OCI-M2 (cell line): ENCODE data around the gene NEMF.
"Not testable (repeated sequence)": the region's sequence is repeated elsewhere in the genome, so short reads cannot be mapped to it uniquely, and the experiment has no call there.

Source experiments
- DNase-seq: peaks from one replicate; lab custom pipeline; 2025; ENCODE audit not compliant: unreplicated experiment; lab: John Stamatoyannopoulos, UW

NEMF gene

DNA sequence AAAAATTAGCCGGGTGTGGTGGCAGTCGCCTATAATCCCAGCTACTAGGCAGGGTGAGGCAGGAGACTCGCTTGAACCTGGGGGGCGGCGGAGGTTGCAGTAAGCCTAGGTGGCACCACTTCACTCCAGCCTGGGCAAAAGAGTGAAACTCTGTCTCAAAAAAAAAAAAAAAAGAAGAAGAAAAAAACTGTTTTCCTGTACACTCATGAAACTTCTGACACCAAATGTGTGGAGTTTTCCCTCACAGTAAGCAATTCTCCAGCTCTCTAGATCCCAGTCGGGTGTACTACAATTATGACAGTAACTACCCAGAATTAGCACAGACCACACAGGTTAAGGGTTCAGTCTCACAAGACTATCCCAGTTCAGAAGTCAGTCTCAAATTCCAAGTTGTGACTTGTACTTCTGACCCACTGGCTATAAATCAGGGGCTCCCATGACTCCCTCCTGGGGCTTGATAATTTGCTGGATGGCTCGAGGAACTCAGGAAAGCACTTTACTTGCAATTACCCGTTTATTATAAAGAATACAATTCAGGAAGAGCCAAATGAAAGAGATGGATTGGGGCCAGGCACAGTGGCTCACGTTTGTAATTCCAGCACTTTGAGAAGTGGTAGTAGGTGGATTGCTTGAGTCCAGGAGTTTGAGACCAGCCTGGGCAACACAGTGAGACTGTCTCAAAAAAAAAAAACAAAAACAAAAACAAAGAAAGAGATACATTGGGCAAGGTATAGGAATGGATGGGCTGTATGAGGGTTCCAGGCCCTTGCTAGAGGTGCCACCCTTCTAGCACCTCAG lies 27.9 kb upstream of the NEMF start:
- DNase-seq, result no peak

DNA sequence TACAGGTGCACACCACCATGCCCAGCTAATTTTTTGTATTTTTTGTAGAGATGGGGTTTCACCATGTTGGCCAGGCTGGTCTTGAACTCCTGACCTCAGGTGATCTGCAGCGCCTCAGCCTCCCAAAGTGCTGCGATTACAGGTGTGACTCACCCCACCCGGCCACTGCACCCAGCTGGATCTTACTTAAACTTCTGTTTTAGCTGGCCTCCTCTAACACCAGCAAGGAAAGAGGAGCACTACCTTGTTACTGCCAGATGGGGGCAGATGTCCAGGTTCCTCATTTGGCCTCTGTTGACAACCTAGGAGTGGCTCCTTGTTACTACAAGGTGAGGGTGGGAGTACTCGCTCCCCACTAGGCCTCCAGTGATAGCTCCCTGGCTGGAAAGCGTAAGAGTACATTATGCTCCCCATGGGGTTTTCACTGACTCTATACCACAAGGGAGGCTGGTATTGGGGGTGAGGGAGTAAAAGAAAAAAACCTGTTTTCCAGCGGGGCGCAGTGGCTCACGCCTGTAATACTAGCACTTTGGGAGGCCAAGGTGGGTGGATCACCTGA lies 27.1 kb upstream of the NEMF start:
- DNase-seq, result no peak

DNA sequence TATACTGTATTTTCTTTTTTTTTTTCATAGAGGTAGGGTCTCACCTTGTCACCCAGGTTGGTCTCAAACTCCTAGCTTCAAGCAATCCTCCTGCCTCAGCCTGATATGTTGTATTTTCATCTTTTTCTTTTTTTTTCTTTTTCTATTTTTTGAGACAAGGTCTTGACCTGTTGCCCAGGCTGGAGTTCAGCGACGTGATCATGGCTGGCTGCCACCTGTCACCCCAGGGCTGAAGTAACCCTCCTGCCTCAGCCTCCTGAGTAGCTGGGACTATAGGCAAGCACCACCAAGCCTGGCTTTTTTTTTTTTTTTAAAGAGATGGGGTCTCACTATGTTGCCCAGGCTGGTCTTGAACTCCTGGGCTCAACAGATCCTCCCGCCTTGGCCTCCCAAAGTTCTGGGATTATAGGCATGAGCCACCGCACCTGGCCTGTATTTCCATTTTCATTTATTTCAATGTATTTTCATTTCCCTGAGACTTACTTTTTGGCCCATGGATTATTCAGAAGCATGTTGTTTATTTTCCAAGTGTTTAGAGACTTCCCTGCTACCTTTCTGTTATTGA lies 24.1 kb upstream of the NEMF start:
- DNase-seq, result no peak

DNA sequence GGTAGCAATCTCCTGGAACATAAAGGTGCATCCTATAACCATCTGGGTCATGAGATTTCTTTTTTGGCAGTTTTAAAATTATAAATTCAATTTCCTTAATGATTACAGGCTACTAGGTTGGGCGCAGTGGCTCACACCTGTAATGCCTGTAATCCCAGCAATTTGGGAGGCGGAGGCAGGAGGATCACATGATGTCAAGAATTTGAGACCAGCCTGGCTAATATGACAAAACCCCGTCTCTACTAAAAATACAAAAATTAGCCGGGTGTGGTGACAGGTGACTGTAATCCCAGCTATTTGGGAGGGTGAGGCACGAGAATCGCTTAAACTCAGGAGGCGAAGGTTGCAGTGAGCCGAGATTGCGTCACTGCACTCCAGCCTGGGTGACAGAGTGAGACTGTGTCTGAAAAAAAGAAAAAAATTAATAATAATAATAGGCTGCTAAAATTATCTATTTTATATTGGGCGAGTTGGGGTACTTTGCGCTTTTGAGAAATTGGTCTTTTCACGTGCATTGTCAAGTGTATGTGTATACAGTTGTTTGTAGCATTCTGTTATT lies 23.1 kb upstream of the NEMF start:
- no peak for DNase-seq

DNA sequence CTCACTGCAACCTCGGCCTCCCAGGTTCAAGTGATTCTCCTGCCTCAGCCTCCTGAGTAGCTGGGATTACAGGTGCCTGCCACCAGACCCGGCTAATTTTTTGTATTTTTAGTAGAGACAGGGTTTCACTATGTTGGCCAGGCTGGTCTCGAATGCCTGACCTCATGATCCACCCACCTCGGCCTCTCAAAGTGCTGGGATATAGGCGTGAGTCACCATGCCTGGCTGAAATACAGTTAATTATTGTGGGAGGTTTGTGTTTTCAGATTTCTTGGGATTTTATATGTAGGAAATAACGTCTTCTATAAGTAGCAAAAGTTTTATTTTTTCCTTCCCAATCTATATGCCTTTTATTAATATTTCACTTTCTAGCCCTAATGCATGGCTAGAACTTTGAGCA lies 21.0 kb upstream of the NEMF start:
- not testable (repeated sequence) for DNase-seq

DNA sequence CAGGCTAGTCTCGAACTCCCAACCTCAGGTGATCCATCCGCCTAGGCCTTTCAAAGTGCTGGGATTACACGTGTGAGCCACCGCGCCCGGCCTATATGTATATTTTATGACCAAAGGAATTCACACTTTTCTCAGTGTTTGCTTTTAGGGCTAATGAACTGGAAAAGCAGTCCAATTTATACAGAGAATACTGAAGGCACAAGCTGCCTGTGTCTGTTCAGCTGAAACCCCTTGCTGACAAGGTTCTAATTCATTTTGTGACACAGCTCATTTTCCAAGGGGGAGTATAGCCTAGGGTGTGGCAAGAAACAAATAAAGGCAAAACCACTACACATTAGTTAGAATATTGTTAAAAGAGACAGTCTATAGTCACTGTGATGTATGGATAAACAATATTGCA lies 18.3 kb upstream of the NEMF start:
- no peak for DNase-seq

DNA sequence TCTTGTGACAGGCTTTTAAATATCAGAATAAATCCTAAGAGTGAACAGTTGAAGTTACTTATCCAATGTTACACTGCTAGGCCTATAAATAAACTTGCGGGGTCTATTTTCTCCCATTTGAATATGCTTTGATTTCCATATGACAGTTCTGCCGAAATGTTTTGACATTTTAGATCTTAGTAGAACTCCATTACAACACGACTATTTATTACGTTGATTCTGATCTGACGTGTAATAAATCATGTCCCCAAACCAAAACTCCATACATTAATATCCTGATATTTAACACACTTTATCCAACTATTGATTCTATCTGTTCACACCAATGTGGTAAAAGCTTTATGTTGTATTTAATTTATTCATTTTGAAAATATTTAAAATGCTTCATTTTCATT lies 16.1 kb upstream of the NEMF start:
- DNase-seq, result no peak

DNA sequence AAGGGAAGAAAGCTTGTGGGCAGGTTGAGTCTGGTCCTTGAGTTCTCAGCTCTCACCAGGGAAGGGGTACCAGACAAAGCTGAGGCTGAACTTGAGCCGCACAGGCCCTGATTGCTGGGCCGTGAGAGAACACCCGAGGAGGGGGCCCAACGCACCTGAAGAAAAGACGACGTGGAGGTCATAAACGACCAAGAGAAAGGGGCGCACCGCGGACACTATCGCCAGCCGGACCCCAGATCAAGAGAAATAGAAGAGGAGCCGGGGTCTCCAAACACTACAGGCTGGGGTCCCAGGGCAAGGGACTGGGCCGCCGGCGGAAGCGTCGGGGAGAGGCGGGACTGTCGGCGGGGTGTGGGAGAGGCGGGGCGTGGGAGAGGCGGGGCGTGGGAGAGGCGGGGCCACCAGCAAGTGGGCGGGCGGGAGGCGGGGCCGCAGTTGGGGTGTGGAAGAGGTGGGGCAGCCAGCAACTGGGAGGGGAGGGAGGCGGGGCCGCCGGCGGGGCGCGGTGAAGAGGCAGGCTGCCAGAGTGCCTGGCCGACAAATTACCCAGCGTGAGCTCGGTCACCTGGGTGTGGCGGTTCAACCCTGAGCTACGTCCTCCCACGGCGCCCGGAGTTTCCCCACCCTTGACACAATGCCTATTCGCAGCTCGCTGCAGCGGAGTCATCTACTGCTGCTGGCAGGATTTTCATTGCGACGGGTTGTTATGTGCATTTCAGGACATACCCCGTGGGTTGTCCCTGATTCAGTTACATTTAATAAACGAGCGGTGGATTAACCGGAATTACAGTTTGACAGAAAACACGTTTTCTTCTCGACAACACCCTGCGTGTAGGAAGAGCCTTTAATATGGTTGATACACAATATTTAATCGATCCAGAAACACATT lies 15.5 kb upstream of the NEMF start:
- peak; percentile 72 for DNase-seq

DNA sequence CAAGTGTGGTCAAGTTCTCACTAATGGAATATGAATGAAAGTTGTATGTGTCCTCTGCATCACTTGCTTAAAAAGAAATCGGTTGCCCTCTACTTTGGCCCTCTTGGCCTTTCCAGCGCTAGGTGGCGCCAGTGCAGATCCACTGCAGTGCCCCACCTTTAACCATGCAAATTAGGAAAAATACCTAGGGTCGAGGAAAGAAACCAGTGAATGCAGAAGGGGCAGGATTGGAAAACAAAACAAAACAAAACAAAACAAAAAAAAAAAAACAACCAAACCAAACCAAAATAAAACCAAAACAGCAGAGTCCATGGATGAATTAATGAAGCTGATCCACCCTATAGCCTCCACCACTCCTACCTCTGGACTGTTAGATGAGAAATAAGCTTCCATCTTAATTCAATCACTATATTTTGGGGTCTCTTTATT lies 12.9 kb upstream of the NEMF start:
- peak; percentile 47 for DNase-seq

DNA sequence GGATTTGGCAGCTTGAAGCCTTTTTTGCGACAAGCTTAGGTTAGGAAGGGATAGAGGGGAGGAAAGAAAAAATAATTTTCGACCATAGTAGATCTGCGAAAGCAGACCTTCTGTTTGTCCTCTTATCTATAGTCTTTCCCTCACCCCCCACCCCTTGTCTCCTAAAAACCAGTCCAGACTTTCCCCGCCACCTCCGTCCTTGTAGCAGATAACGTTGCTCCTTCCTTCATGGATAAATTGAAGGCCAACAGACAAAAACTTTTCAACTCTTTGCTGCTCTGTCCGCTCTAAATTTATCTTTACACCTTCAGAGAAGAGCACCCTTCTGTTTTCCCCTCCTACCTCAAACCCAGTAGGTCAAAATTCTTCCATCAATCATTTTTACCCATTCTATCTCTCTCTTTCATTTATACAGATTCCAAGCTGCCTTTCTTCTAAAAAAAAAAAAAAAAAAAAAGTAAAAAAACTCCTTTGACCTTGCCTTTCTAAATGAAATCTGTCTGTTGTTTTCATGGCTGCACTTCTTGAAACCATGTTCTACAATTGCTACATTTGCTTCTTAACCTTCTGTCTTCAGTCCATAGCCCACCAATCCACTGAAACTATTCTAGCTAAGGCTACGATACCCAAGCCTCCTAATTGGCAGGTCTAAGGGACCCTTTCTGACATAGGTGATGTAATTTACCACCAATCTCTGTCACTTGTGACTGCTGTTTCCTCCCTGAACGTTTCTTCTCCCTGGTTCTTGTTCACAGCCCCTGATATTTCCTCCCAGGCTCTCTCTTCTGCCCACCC lies 11.1 kb upstream of the NEMF start:
- no peak for DNase-seq

DNA sequence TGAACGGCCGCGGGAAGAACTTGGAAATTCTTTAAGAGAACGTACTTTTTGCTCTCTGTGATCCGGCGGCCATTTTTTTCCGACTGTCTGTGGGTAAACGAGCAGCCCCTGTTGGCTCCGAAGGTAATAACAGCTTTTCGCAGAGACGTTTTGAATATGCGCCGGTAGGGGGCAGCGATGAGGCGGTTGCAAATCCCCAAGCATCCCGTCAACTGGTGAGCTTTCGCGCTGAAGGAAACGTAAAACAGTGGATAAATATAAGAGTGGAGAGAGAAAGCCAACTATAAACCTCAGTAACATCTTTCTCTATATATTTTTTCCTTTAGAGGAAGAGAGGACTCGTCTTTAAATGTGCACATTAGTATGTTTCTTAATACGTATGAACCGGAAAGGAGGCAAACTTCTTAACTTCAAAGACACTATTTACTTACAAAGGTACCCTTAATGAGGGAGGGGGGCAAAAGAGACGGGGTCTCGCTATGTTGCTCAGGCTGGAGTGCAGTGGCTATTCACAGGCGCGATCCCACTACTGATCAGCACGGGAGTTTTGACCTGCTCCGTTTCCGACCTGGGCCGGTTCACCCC lies 9.6 kb upstream of the NEMF start:
- peak; percentile 92 for DNase-seq

DNA sequence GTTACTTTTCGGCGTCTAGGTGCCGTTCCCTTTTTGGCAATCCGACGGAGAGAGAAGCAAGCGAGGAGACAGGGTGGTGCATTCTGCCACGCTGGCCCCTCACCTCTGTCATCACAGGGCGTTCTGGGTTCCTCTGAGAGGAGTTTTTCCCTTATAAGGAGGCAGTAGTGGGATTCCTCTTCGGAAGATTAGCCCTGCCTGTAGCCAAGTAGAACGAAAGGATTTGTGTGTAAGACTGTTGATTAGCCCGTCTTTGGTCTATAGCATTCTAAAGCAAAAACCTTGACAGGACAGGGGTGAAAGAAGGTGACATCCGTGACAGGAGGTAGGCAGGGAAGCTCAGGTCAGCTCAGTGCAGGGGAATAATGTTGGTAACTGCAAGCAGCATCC lies 9.1 kb upstream of the NEMF start:
- peak; percentile 92 for DNase-seq

DNA sequence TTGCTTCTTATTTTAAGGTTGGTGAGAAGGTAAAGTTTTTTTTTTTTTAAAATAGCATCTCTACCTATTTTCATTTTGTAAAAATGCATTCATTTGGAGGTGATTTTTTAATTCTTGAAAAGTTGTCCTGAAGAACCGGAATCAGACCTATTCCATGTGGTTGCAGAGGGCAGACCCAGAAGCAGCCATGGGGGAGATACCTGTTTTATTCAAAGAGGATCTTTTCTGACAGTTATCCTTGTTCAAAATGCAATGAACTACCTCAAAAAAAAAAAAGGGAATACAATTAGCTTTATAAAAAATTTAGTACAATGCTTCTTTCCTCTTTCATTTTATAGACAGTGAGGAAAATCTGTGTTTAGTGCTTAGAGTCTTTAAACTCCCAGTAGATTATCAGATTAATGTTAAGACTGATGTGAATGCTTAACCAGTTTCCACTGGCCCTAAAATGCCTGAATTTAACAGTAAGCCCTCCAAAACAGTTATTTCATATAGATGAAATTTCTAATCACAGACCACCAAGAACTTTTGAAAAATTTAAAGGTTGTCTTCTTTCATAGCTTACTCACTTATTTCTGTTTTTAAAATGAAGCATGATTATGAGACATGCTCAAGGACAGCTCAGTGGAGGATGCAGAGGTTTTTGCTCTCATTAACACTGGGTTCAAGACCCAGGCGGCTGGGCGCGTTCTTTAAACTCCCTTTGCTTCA lies 8.6 kb upstream of the NEMF start:
- DNase-seq, result no peak

DNA sequence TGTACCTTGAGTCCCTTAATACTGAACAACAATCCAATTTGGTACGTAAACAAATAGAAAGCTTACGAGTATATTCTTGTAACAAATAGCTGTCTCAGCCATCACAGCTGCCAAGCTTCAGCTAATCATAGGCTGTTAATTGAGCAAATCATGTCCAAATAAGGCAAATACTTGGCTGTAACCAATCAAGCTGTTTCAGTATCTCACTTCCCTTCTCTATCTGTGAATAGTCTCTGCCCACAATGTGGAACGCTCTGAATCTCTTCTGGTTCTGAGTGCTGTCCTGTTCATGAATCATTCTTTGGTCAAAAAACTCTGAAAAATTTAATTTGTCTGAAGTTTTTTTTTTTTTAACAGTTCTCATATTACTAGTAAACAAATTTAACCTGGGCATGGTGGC lies 5.8 kb upstream of the NEMF start:
- no peak for DNase-seq

DNA sequence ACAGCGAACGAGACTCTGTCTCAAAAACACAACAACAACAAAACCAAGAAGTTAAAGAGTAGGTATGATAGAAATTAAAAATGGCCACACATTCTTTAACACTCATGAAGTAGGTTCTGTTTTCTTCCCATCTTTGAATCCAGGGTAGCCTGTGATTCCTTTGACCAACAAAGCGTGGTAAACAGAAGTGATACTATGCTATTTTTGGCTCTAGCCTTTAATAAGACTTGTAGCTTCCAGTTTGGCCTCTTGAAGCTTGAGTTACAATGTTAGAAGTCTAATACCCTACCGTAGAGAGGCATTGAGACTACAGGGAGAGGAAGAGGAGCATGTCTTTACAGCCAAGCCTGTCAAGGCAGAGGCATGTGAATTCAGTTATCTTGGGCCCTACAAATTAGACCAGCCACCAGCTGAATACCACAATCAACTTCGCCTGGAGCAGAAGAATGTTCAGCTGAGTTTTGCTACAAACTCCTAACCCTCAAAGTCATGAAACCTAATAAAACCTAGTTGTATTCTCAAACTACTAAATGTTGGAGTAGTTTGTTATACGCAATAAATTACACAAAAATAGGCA lies 4.9 kb upstream of the NEMF start:
- no peak for DNase-seq

DNA sequence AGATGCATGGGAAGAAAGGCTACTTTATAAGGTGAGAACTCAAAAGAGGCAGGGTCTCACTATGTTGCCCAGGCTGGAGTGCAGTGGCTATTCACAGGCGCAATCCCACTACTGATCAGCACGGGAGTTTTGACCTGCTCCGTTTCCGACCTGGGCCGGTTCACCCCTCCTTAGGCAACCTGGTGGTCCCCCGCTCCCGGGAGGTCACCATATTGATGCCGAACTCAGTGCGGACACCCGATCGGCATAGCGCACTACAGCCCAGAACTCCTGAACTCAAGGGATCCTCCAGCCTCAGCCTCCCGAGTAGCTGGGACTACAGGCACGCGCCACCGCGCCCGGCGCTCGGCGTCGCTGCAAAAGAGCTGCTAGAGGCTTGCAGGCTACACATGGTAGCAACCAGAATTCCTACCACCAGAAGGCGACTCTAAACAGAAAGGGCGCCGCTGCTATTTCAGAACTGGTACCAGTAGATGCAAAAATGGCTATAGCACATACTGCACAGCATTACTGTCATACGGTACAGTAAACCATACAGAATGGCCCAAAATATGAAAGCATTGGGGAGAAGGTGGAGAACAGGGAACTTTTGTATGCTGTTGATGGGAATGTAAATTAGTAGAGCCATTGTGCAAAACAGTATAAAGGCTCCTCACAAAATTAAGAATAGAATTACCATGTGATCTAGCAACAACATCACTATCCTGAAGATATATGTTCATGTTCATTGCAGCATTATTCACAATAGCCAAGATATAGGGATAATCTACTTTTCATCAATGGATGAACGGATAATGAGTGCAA lies 1.2 kb upstream of the NEMF start:
- peak; percentile 80 for DNase-seq

DNA sequence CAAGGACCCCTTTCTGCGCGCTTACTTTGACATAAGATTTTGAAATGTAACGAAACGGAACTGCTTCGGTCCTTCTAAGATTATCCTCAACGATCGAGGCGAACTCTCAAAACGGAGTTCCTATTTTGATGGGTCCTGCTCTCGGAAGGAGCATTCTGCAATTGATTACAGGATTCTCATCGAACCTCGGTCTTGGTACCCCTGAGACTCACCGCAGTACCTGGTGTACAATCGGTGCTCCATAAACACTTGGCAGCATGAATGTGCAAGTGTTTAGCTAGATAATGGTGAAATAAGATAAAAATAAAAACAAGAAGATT lies 530 bp upstream of the NEMF start:
- no peak for DNase-seq

DNA sequence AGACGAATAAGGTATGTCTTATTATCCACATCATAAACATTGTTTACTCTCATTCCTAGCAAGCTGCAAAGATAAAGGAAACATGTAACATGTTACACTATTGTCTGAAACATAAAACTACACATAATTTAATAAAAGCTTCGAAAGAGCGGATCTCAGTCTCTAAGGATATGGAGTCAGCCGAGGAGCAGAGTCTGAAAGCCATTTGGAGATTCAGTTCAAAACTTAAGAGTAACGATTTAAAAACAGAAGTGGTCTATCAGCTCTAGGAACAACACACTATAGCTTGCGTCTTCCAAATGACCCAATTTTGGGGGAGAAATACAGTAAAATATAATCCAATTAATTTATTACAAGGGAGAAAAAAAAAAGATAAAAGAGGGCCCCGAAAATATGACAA lies 775 bp downstream of the NEMF start:
- no peak for DNase-seq
